Thoracic aorta (tissue), 2 donors: ENCODE measurements around the gene NAAA. TPM values are rescaled to one million over a fixed set of nuclear protein-coding genes. Genes with fewer than 3 reads are reported as not detected.
"Not testable (repeated sequence)": the region's sequence is repeated elsewhere in the genome, so short reads cannot be mapped to it uniquely, and the experiment has no call there.

Experiments
- ATAC-seq: fragments of 150-250 bp; one replicate; pipeline ENCODE4 v1.8.0; 2017; ENCODE audit warnings: low read depth; ENCODE audit not compliant: insufficient number of reproducible peaks, low FRiP score
- DNase-seq: peaks from one replicate; pipeline ENCODE4 v3.0.0-alpha.2; 2020; ENCODE audit warnings: low spot score
- H3K27ac ChIP-seq, 2 donors: fragments of 200-600 bp; sonication (generic); 1 replicate in 1 of 2; 2 replicates in 1 of 2; pipeline ENCODE4 v1.5.1; 2016; ENCODE audit warnings: mild to moderate bottlenecking in 2 of 2, moderate library complexity in 2 of 2
- H3K27me3 ChIP-seq: fragments of 200-600 bp; sonication (generic); replicated peaks from 2 replicates; pipeline ENCODE4 v1.6.0; 2016; ENCODE audit warnings: mild to moderate bottlenecking; ENCODE audit not compliant: insufficient read depth
- H3K36me3 ChIP-seq: fragments of 200-600 bp; sonication (generic); one replicate; pipeline ENCODE4 v1.5.1; 2016
- H3K4me1 ChIP-seq, 2 donors: fragments of 200-600 bp; sonication (generic); 1 replicate in 1 of 2; 2 replicates in 1 of 2; pipeline versions ENCODE4 v1.5.1 to v1.6.0; 2016; ENCODE audit warnings: low read depth in 2 of 2, mild to moderate bottlenecking in 1 of 2; ENCODE audit not compliant: control insufficient read depth in 1 of 2
- H3K4me3 ChIP-seq: fragments of 200-600 bp; sonication (generic); 2 replicates; pipeline ENCODE4 v1.5.1; 2016; ENCODE audit warnings: mild to moderate bottlenecking
- H3K9me3 ChIP-seq: fragments of 200-600 bp; sonication (generic); 2 replicates; pipeline ENCODE4 v1.5.1; 2016
- CTCF ChIP-seq: fragments of 200-600 bp; sonication (generic); IDR thresholded peaks from one replicate; pipeline ENCODE4 v1.5.1; 2019; ENCODE audit warnings: antibody characterized with exemption
- total RNA-seq, 2 donors: library from RNA; depleted of rRNA; stranded (reverse); fragments of >200 nt; gene quantifications; one replicate each; pipeline versions ENCODE4 v1.1.0 to v1.2.3, GENCODE V29; 2016

NAAA gene
- total RNA-seq, 2 donors from 2014 or later = 142 to 152 TPM

- H3K4me3 ChIP-seq = no peak overlapping the region
- DNase-seq = no peak
- H3K4me1 ChIP-seq = no peaks in the 10 kb centered on the region
- no peak overlapping the region for H3K27ac ChIP-seq
- H3K27me3 ChIP-seq = no peaks in the 10 kb centered on the region
- H3K36me3 ChIP-seq = peaks cover 38% of the 10 kb centered on the region
- H3K9me3 ChIP-seq = no peaks in the 10 kb centered on the region
- no peak for TF ChIP-seq CTCF
- no peak for ATAC-seq
These were observed 9.5 kb upstream of the NAAA start for GRCh38 chr4:75950213-75950815.

- no peaks in the 10 kb centered on the region for H3K4me1 ChIP-seq
- no peaks in the 10 kb centered on the region for H3K9me3 ChIP-seq
- ATAC-seq (no peak), DNase-seq (no peak)
- peaks cover 31% of the 10 kb centered on the region for H3K36me3 ChIP-seq
- TF ChIP-seq CTCF = no peak
- no peaks in the 10 kb centered on the region for H3K27me3 ChIP-seq
- H3K27ac ChIP-seq = no peak overlapping the region
- H3K4me3 ChIP-seq = no peak overlapping the region
These were observed 8.1 kb upstream of the NAAA start for GRCh38 chr4:75948822-75949444.

- no peaks in the 10 kb centered on the region for H3K36me3 ChIP-seq
- no peaks in the 10 kb centered on the region for H3K9me3 ChIP-seq
- peak overlapping the region; percentile 88 for H3K4me3 ChIP-seq
- H3K27ac ChIP-seq = peak overlapping the region; percentile 34 to 73
- ATAC-seq = peak; percentile 80
- H3K4me1 ChIP-seq = peaks cover 3 to 14% of the 10 kb centered on the region in 2 donors
- no peaks in the 10 kb centered on the region for H3K27me3 ChIP-seq
- DNase-seq = peak; percentile 30
- no peak for TF ChIP-seq CTCF
These were observed 722 bp downstream of the NAAA start for GRCh38 chr4:75939890-75940691.

- Histone ChIP-seq H3K36me3 (no peaks in the 10 kb centered on the region), H3K27me3 (no peaks in the 10 kb centered on the region), H3K4me3 (no peak overlapping the region), H3K4me1 (peaks cover 3 to 8% of the 10 kb centered on the region in 2 donors), H3K9me3 (no peaks in the 10 kb centered on the region), H3K27ac (no peak overlapping the region)
- no peak for TF ChIP-seq CTCF
- no peak for ATAC-seq
- no peak for DNase-seq
These were observed 5.2 kb downstream of the NAAA start for GRCh38 chr4:75935628-75936027.

- Histone ChIP-seq H3K4me3 (no peak overlapping the region), H3K27ac (no peak overlapping the region), H3K4me1 (no peaks in the 10 kb centered on the region), H3K27me3 (no peaks in the 10 kb centered on the region), H3K36me3 (no peaks in the 10 kb centered on the region), H3K9me3 (no peaks in the 10 kb centered on the region)
- TF ChIP-seq CTCF = no peak
- ATAC-seq (no peak), DNase-seq (no peak)
These were observed 10.7 kb downstream of the NAAA start for GRCh38 chr4:75930152-75930551.

GRCh38 chr4:75924916-75925315 lies 15.9 kb downstream of the NAAA start:
- not testable (repeated sequence) for H3K4me3 ChIP-seq, DNase-seq, H3K27ac ChIP-seq, H3K27me3 ChIP-seq, H3K9me3 ChIP-seq, ATAC-seq, H3K4me1 ChIP-seq
- H3K36me3 ChIP-seq = peaks cover 21% of the 10 kb centered on the region
